GM18868 (cell line): ENCODE data around the gene ZSCAN25.
"Not testable (repeated sequence)": the region's sequence is repeated elsewhere in the genome, so short reads cannot be mapped to it uniquely, and the experiment has no call there.

Experiments used
- ATAC-seq: cut with Tn5 transposase; IDR thresholded peaks from one replicate; pipeline ENCODE4 v1.9.1; 2021; ENCODE audit warnings: mild to moderate bottlenecking, moderate library complexity; ENCODE audit not compliant: unreplicated experiment

The ZSCAN25 gene

DNA sequence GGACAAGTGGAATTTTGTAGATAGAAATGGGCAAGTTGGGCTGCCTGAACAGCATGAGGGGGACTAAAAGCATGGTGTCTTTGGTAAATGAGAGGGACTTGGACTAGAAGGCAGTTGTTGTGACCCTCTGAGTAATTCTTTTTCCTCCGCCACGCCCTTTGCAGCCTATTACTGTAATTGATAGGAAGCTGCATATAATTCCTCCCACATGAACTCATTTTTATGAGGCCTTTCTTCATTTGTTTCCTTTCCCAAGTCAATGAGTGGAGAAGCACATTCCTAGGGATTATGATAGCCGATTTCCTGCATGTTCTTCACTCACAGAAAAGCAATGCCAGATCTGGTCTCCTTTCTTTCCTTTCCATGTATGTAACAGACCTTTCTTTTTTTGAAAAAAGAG, 27.7 kb downstream of the ZSCAN25 start:
- ATAC-seq = no peak

- ATAC-seq = no peak
Observed at GRCh38 chr7:99645590-99645989, 28.8 kb downstream of the ZSCAN25 start.

DNA sequence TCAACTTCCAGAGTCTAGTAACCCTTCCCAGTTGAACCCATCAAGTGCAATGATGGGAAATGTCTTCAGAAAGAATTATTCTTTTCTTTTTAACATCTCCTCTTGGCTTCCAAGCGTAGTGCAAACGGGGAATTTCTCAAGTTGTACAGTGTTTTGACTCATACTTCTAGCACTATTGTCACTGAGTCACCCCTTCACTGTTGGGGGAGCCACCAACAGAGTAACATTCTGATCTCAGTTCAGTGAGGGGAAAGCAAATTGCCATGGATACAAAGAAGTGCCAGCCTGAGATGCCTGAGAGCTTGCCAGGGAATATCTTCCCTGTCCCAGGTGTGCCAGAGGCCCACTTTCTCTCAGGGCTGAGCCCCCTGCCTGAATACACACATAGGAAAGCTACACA, 32.1 kb downstream of the ZSCAN25 start:
- ATAC-seq = no peak

DNA sequence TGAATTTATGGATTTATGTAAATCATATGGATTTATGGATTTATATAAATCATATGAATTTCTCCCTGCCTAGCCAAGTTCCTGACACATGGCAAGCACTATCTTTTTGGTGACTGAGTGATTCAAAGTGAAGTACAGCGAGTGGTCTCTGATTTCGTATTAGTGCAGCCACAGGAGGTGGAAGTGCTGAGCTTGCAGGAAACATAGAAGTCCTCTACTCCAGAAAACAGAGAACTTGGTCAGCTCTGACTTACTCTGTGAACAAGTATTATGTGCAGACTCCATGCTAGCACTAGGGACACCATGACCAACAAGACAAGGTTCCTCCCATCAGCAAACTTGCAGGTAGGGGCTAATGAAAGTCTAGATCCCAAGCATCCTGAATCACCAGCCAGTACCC, 34.5 kb downstream of the ZSCAN25 start:
- ATAC-seq = no peak

DNA sequence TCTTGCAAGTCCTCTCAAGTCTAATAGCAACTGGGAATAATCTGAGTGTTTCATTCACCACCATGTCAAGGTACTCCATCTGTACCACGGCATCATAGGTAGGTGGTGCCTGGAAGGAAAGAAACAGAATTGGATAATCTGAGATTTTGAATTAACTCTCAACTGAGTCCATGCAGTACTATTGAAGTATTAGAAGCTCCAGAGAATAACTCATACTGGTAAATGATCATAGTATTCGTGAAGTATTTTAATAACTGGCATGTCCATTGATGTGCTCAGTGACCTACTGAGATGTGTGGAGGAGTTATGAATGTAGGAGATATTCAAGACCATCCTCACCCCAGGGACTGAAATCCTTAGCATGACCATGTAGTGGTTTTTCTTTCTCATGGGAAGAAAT, 35.9 kb downstream of the ZSCAN25 start:
- ATAC-seq = no peak

- not testable (repeated sequence) for ATAC-seq
Observed at GRCh38 chr7:99653269-99653668, 36.5 kb downstream of the ZSCAN25 start.

DNA sequence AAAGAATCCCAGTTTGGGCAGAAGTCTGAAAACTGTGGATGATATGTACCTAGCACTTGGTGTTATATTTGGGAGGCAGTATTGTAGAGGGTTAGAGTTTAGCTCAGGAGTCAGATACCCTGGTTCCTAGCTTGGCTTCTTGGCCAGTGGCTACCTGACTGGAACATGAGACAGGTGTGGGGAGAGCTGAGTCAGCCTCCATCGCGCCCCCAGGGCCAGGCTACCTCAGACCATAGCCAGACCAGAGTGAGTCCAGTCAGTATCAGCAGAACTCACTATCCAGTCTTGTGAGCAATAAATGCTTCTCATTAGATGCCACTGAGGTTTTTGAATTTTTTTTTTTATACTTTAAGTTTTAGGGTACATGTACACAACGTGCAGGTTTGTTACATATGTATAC, 37.0 kb downstream of the ZSCAN25 start:
- ATAC-seq = no peak

- not testable (repeated sequence) for ATAC-seq
Observed at GRCh38 chr7:99654626-99655025, 37.9 kb downstream of the ZSCAN25 start.

DNA sequence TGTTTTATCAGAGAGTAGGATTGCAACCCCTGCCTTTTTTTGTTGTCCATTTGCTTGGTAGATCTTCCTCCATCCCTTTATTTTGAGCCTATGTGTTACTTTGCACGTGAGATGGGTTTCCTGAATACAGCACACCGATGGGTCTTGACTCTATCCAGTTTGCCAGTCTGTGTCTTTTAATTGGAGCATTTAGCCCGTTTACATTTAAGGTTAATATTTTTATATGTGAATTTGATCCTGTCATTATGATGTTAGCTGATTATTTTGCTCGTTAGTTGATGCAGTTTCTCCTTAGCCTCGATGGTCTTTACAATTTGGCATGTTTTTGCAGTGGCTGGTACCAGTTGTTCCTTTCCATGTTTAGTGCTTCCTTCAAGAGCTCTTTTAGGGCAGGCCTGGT, 41.1 kb downstream of the ZSCAN25 start:
- ATAC-seq = not testable (repeated sequence)

GRCh38 chr7:99665312-99666012, 48.7 kb downstream of the ZSCAN25 start:
- no peak for ATAC-seq

- ATAC-seq = no peak
Observed at GRCh38 chr7:99666013-99666395, 49.3 kb downstream of the ZSCAN25 start.

GRCh38 chr7:99667179-99667578, 50.4 kb downstream of the ZSCAN25 start:
- no peak for ATAC-seq

GRCh38 chr7:99668541-99668940, 51.8 kb downstream of the ZSCAN25 start:
- ATAC-seq = no peak

DNA sequence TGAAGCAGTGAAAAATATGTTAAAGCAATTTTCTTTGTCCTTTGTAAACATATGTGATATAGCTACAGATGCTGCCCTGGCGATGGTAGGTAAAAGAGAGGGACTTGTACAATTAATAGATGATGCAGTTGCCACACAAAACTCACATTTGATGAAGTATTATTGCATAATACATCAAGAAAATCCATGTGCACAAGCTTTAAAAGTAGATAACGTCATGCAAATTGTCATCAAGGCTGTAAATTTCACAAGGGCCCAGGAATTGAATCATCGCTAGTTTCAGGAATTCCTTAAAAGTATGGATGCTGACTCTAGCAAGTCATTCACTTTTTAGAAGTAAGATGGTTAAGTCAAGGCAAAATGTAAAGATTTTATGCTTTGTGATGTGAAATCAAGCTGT, 53.0 kb downstream of the ZSCAN25 start:
- ATAC-seq = no peak

GRCh38 chr7:99672573-99672972, 55.8 kb downstream of the ZSCAN25 start:
- ATAC-seq = no peak

- ATAC-seq = no peak
Observed at GRCh38 chr7:99674995-99675742, 58.4 kb downstream of the ZSCAN25 start.

- ATAC-seq = no peak
Observed at GRCh38 chr7:99677013-99677647, 60.4 kb downstream of the ZSCAN25 start.

- no peak for ATAC-seq
Observed at GRCh38 chr7:99677648-99678045, 60.9 kb downstream of the ZSCAN25 start.

DNA sequence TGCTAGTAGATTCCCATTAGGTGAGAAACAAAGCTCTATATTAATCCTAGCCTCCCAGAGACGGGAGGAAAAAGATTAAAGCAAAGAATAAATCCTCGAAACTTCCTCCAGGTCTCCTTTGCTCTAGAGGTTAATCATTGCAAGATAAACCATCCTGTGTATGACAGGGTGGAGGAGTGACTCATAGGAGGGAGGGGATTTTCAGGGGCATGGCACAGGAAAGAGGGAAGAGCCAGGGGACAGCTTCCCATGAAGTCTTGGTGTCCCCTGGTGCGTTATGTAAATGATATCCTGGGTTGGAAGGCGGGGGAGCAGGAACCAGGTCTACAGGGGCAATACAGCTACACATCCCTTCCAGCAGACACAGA, 62.3 kb downstream of the ZSCAN25 start:
- ATAC-seq = no peak

- ATAC-seq = no peak
Observed at GRCh38 chr7:99679400-99680191, 62.9 kb downstream of the ZSCAN25 start, which contains the start of gene CYP3A5. Gene CYP3A5 (minus strand): TSS chr7:99679996. CDS start chr7:99679896, 100 bp downstream.
